GM19035 (cell line): Measurements from ENCODE around the gene ACTR2.
"Not testable (repeated sequence)": the region's sequence is repeated elsewhere in the genome, so short reads cannot be mapped to it uniquely, and the experiment has no call there.

Experiments used
- ATAC-seq: cut with Tn5 transposase; IDR thresholded peaks from one replicate; pipeline ENCODE4 v1.9.1; 2021; ENCODE audit not compliant: unreplicated experiment

The ACTR2 gene

DNA sequence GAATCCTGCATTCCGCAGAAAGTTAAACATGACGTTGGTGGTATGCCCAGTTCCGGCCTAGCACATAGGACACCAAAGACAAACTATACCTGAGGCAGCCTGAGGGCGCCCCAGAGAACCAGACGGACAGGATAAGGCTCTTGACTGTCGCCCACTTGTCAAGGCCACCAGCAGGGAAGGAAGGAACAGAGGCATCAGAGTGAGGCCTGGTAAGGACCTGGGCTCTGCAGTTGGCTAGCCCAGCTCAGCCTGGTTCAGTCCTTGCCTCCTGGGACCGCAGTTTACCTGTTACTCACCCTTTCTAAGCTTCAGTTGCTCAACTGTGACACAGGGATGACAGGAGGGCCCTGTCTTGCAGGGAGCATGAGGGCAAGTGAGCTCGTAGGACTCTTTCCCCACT is 82.1 kb downstream of the ACTR2 start:
- ATAC-seq = no peak

GRCh38 chr2:65311049-65311448 is 83.4 kb downstream of the ACTR2 start:
- ATAC-seq = no peak

GRCh38 chr2:65311596-65311995 is 84.0 kb downstream of the ACTR2 start:
- no peak for ATAC-seq

GRCh38 chr2:65313126-65313953 is 85.7 kb downstream of the ACTR2 start:
- no peak for ATAC-seq

GRCh38 chr2:65313954-65314256 is 86.3 kb downstream of the ACTR2 start:
- ATAC-seq = no peak

DNA sequence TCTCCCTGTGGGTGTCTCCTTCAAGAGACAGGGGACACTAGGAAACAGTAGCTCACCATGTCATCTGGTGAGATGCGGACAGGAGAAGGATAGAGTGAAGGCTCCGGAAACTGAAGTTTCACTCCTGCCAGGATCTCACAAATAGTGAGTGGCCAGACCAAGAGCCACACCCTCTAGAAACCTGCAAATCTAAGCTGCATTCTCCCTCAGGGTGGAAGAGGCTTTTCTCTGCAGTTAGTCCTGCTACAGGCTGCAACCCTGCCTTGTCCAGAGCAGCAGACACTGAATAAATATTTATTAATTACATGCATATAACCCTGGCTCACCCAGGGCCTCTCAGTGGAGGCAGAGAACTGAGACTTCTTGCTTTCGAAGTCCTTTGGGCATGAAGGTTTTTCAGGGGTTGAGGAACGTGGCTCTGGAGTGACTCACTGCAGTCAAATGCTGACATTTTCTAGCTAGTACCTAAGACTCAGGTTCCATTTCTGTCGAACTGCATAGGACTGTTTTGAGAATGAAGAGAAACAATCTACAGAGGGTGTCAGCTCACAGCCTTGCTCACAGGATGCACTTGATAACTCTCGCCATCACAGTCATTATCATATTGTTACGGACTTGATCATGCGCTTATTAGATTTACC is 87.3 kb downstream of the ACTR2 start:
- ATAC-seq = no peak

DNA sequence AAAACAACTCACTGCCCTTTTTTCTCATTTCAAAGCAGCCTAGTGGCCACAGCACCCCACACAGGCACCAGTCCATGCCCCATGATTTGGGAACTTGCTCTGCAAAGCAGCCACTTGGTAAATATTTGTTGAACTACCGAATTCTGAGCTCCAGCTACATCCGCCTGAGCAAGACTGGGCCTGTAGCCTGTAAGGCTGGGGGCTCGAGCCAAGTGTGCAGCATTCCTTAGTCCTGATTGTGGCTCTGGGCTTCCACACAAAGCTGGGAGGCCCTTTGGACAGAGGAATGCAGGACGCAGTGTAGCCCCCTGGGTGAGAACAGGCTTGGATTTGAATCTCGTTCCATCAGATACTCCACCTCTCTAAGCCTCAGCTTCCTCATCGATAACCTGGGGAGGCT is 88.4 kb downstream of the ACTR2 start:
- ATAC-seq = no peak

DNA sequence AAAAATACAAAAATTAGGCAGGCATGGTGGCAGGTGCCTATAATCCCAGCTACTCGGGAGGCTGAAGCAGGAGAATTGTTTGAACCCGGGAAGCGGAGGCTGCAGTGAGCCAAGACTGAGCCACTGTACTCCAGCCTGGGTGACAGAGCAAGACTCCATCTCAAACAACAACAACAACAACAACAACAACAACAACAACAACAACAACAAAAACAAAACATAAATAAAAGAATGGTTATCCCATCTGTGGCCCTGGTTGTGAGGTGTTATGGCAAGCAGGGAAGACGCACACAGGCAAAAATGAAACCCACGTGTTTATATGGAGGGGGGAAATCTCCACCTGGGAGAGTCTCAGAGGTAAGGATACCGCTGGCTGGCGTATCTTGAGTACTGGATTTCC is 89.7 kb downstream of the ACTR2 start:
- not testable (repeated sequence) for ATAC-seq

DNA sequence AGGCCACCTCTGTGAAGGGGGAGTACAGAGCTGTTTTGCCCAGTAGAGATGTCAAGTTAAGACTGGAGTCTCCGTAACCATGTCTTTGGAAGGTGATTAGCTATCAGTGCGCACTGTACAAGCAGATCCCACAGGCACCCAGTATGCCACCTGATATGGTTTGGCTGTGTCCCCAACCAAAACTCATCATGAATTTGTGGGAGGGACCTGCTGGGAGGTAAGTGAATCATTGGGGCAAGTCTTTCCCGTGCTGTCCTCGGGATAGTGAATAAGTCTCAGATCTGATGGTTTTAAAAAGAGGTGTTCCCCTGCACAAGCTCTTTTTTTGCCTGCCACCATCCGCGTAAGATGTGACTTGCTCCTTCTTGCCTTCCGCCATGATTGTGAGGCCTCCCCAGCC is 90.2 kb downstream of the ACTR2 start:
- ATAC-seq = no peak

GRCh38 chr2:65319072-65319673 is 91.5 kb downstream of the ACTR2 start:
- no peak for ATAC-seq

DNA sequence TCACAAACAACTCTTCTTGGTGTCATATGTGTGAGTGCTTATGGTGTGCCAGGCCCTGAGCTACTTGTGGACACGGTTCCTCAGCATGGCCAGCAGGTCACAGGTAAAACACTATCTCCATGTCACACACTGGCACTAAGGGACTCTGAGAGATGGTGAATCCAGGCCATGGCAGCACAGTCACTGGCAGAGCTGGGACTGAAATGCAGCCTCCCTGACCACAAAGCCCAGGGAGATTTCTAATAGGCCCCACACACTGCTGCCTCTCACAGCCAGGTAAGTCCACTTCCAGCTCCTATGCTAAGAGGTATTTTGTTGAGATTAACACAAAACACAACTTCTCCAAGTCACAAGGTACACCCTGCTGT is 92.0 kb downstream of the ACTR2 start:
- ATAC-seq = no peak

- ATAC-seq = peak; percentile 63
Observed at GRCh38 chr2:65320042-65320725, 92.6 kb downstream of the ACTR2 start.
